ENCODE results near the gene LYL1. TPM values are rescaled to one million over a fixed set of nuclear protein-coding genes. Genes with fewer than 3 reads are reported as not detected.
A peak's percentile ranks its signal among the peaks of the same experiment; 100 is the strongest.

LYL1 gene
- total RNA-seq, 4 donors from 2014 or later, result 4.5 to 33.4 (median 16.7) TPM

DNA sequence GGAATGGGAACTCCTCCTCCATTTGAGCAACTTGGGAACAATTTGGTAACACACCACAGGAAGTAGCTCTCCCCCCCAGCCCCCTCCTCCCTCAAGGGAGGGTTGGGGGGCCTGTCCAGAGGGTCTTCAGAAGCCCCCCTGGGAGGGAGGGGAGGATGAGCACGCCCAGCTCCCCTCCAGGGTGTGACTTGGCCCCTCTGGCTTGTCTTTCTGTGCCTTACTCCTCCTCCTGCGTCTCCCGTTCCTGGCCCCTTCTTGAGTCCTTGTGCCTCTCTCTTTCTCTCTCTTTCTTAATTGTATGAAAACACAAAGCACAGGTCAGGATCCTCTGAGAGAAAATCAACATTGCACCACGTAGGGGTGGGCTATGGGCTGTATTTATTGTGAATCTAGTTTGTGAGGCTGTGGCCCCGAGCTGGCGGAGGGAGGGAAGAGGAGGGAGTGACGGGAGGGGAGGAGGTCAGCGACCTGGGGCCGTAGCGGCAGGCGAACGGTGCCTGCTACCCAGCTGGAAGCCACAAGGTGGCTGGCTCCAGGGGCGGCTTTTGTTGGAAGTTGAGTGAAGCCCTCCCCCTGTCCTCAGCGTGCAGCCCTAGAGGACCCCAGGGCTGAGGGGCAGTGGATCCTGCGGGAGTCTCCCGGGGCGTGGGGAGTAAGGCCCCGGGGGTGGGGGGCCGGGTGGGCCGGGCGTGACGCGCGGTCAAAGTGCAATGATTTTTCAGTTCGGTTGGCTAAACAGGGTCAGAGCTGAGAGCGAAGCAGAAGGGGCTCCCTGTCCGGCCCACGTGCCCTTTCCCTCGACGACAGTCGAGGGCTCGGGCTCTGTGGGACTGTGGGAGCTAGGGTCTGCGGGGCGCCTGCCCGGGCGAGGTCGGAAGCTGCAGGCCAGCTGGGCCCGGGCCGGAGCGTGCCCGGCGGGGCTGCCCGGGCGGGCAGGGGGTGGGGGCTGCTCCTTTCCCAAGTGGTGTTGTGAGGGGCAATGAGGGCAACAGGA lies 6.4 kb downstream of the LYL1 start:
- Histone ChIP-seq H3K36me3 (no peaks in the 10 kb centered on the region), H3K27me3 (no peaks in the 10 kb centered on the region), H3K4me3 (peak overlapping the region in 2 of 4 donors; percentile 9 to 13), H3K9me3 (no peaks in the 10 kb centered on the region), H3K4me1 (peaks cover 34 to 76% (median 57%) of the 10 kb centered on the region in 4 donors), H3K27ac (peak overlapping the region; percentile 89 to 93 (median 92))
- WGBS, 2 donors (ENCODE audit: low coverage in 1 of 2), result 63 to 70% methylated on average over 11 to 44 of the region's 44 CpGs
- TF ChIP-seq EP300 (IDR thresholded peaks at IDR 0.05; ENCODE audit: low read depth), result no peak
- TF ChIP-seq CTCF (IDR thresholded peaks at IDR 0.05), result peak in 1 of 5 experiments; percentile 22
- TF ChIP-seq POLR2AphosphoS5 (IDR thresholded peaks at IDR 0.05), result no peak
- TF ChIP-seq POLR2A (IDR thresholded peaks at IDR 0.05), result no peak
- DNase-seq, result no peak
- intact Hi-C loops (cut with DNase I; ENCODE audit: low total_unique reads), result loop anchor here (10.0 kb wide), 1 partner anchor 211 kb away; the partner anchor contains the start of genes DNASE2 and KLF1
- in situ Hi-C loops (cut with MboI; ENCODE audit: low pct_ligation_motif_present in 1 of 4, low pct_unique_long_range_greater_than_20kb in 1 of 4, low sequenced_read_pairs in 3 of 4), result loop anchor here in 1 of 4 donors (25.0 kb wide), 1 partner anchor 109 kb away; the partner anchor contains the start of gene NFIX

DNA sequence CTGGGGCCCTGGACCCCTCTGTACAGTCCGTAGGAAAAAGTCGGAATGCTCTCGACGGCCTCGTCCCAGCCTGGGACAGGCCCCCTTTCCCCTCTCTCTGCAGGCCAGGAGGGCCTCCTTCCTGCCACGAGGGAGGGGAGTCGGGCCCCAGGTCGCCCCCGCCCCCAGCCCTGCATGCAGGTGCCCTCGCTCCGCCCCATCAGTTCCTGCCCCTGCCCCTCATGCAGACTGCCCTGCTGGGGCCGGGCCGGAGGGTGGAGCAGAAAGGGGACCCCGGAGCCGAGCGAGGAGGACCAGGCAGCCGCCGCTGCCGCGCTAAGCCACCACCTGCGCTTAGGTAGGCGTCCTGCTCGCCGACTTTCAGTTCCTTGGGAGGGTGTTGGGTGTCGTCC lies 7.3 kb downstream of the LYL1 start:
- no peaks in the 10 kb centered on the region for H3K36me3 ChIP-seq
- TF ChIP-seq POLR2A (IDR thresholded peaks at IDR 0.05) (no peak), EP300 (IDR thresholded peaks at IDR 0.05; ENCODE audit: low read depth) (no peak), CTCF (IDR thresholded peaks at IDR 0.05) (no peak), POLR2AphosphoS5 (IDR thresholded peaks at IDR 0.05) (no peak)
- 68% methylated on average over 22 of the region's 25 CpGs; no CpG with 5 or more reads in 1 of the 2 donors for WGBS, 2 donors (ENCODE audit: low coverage in 1 of 2)
- no peaks in the 10 kb centered on the region for H3K9me3 ChIP-seq
- H3K27ac ChIP-seq, result peak overlapping the region; percentile 89 to 93 (median 92)
- no peaks in the 10 kb centered on the region for H3K27me3 ChIP-seq
- H3K4me3 ChIP-seq, result peak overlapping the region in 1 of 4 donors; percentile 13
- peaks cover 38 to 77% (median 59%) of the 10 kb centered on the region in 4 donors for H3K4me1 ChIP-seq
- no peak for DNase-seq
- in situ Hi-C loops (cut with MboI; ENCODE audit: low pct_ligation_motif_present in 1 of 4, low pct_unique_long_range_greater_than_20kb in 1 of 4, low sequenced_read_pairs in 3 of 4), result loop anchor here in 1 of 4 donors (25.0 kb wide), 1 partner anchor 108 kb away; the partner anchor contains the start of gene NFIX
- intact Hi-C loops (cut with DNase I; ENCODE audit: low total_unique reads), result loop anchor here (10.0 kb wide), 1 partner anchor 211 kb away; the partner anchor contains the start of genes DNASE2 and KLF1

DNA sequence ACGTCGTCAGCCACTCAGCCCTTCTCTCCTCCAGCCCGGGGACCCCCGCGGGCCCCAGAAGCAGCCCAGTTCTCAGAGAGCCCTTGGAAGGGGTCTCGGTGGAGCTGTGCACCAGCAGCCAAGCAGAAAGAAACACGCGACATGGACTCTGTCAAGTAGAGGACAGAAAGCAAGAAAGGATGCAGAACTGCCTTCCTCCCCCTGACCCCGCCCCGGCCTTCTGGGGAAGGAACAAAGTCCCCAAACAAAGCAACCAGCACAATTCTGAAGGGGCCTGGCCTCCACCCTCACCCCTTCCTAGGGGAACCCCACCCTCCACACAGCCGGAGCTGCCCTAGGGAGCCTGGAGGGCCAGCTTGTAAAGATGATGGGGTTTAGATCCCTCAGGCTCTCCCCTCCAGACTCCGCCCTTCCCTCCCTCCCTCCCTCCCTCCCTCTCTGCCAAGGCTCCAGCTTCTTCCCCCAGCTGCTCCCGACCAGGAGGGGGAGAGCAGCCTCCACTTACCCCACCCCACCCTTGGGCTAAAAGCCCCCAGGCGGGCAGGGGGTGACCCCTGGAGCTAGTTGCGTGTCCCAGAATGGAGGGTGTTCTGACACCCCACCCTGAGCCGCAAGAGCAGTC lies 7.8 kb downstream of the LYL1 start:
- Histone ChIP-seq H3K27ac (peak overlapping the region; percentile 89 to 93 (median 92)), H3K4me1 (peaks cover 38 to 79% (median 58%) of the 10 kb centered on the region in 4 donors), H3K27me3 (no peaks in the 10 kb centered on the region), H3K9me3 (no peaks in the 10 kb centered on the region), H3K4me3 (peak overlapping the region in 1 of 4 donors; percentile 13), H3K36me3 (no peaks in the 10 kb centered on the region)
- intact Hi-C loops (cut with DNase I; ENCODE audit: low total_unique reads), result loop anchor here (10.0 kb wide), 1 partner anchor 210 kb away; the partner anchor contains the start of genes DNASE2 and KLF1
- in situ Hi-C loops (cut with MboI; ENCODE audit: low pct_ligation_motif_present in 1 of 4, low pct_unique_long_range_greater_than_20kb in 1 of 4, low sequenced_read_pairs in 3 of 4), result loop anchor here in 2 of 4 donors (5.0 to 25.0 kb wide), 2 partner anchors 108 to 118 kb away; partner anchors contain the start of gene NFIX (in 1 of the 2)
- 56% methylated on average over 16 of the region's 16 CpGs; no CpG with 5 or more reads in 1 of the 2 donors for WGBS, 2 donors (ENCODE audit: low coverage in 1 of 2)
- TF ChIP-seq POLR2AphosphoS5 (IDR thresholded peaks at IDR 0.05), result no peak
- no peak for TF ChIP-seq CTCF (IDR thresholded peaks at IDR 0.05)
- TF ChIP-seq POLR2A (IDR thresholded peaks at IDR 0.05), result no peak
- TF ChIP-seq EP300 (IDR thresholded peaks at IDR 0.05; ENCODE audit: low read depth), result no peak
- no peak for DNase-seq

All from transverse colon (tissue), 4 donors.